Thyroid gland (tissue), 4 donors: ENCODE results near the gene PPP3CB.

Experiments
- POLR2A ChIP-seq, 2 donors: fragments of 450-650 bp; IDR thresholded peaks; one replicate each; pipeline ENCODE4 v1.6.1; 2017; ENCODE audit warnings: antibody characterized with exemption in 2 of 2, mild to moderate bottlenecking in 2 of 2, moderate library complexity in 1 of 2
- TF ChIP-seq, protein P1 (sequence below), 6 experiments: fragments of 200-600 bp in 3 of 6; fragments of 450-650 bp in 3 of 6; sonication (generic) in 3 of 6; IDR thresholded peaks; one replicate each; pipeline ENCODE4 v1.5.1; 2016 to 2019; ENCODE audit warnings: antibody characterized with exemption in 6 of 6, mild to moderate bottlenecking in 2 of 6, inconsistent platforms in 1 of 6, moderate library complexity in 1 of 6

DNA sequence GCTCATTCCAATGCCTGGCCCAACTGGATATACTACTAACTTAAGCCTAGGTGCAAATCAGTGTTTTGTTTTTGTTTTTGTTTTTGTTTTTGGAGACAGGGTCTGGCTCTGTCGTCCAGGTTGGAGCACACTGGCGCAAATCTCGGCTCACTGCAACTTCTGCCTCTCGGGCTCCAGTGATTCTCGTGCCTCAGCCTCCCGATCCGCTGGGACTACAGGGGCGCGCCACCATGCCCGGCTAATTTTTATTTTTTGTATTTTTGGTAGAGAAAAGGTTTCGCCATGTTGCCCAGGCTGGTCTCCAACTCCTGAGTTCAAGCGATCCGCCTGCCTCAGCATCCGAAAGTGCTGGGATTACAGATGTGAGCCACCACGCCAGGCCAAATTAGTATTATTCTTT, 1.6 kb downstream of the PPP3CB start:
- TF ChIP-seq, protein P1, sequence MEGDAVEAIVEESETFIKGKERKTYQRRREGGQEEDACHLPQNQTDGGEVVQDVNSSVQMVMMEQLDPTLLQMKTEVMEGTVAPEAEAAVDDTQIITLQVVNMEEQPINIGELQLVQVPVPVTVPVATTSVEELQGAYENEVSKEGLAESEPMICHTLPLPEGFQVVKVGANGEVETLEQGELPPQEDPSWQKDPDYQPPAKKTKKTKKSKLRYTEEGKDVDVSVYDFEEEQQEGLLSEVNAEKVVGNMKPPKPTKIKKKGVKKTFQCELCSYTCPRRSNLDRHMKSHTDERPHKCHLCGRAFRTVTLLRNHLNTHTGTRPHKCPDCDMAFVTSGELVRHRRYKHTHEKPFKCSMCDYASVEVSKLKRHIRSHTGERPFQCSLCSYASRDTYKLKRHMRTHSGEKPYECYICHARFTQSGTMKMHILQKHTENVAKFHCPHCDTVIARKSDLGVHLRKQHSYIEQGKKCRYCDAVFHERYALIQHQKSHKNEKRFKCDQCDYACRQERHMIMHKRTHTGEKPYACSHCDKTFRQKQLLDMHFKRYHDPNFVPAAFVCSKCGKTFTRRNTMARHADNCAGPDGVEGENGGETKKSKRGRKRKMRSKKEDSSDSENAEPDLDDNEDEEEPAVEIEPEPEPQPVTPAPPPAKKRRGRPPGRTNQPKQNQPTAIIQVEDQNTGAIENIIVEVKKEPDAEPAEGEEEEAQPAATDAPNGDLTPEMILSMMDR (IDR thresholded peaks at IDR 0.05), result no peak
- TF ChIP-seq POLR2A (IDR thresholded peaks at IDR 0.05), result no peak
